NCI-H2227 treated with DMSO at 0.1 percent for 48 hours (cell line): ENCODE results near the gene CHST1.

ENCODE experiments used
- DNase-seq: peaks from one replicate; lab custom pipeline; 2025; lab: John Stamatoyannopoulos, UW

CHST1 gene

GRCh38 chr11:45644981-45645889, 20.2 kb downstream of the CHST1 start:
- no peak for DNase-seq

- DNase-seq, result no peak
These were observed 21.7 kb downstream of the CHST1 start for GRCh38 chr11:45643598-45644260.

- no peak for DNase-seq
These were observed 23.5 kb downstream of the CHST1 start for GRCh38 chr11:45641961-45642360.

- DNase-seq, result no peak
These were observed 27.4 kb downstream of the CHST1 start for GRCh38 chr11:45638051-45638450.

GRCh38 chr11:45635907-45636306, 29.5 kb downstream of the CHST1 start:
- DNase-seq, result no peak

- no peak for DNase-seq
These were observed 39.8 kb downstream of the CHST1 start for GRCh38 chr11:45625611-45626010.

GRCh38 chr11:45624095-45624494, 41.3 kb downstream of the CHST1 start:
- no peak for DNase-seq

GRCh38 chr11:45622861-45623260, 42.6 kb downstream of the CHST1 start:
- no peak for DNase-seq

GRCh38 chr11:45622283-45622682, 43.1 kb downstream of the CHST1 start:
- DNase-seq, result no peak

GRCh38 chr11:45621588-45621987, 43.8 kb downstream of the CHST1 start:
- DNase-seq, result no peak

- no peak for DNase-seq
These were observed 45.2 kb downstream of the CHST1 start for GRCh38 chr11:45620243-45620642.

- no peak for DNase-seq
These were observed 46.5 kb downstream of the CHST1 start for GRCh38 chr11:45618897-45619296.

GRCh38 chr11:45617871-45618601, 47.4 kb downstream of the CHST1 start:
- DNase-seq, result no peak

GRCh38 chr11:45616802-45617549, 48.4 kb downstream of the CHST1 start:
- no peak for DNase-seq

GRCh38 chr11:45615182-45615792, 50.1 kb downstream of the CHST1 start:
- DNase-seq, result no peak

- no peak for DNase-seq
These were observed 51.1 kb downstream of the CHST1 start for GRCh38 chr11:45614196-45614828.

- DNase-seq, result no peak
These were observed 54.8 kb downstream of the CHST1 start for GRCh38 chr11:45610627-45611026.

GRCh38 chr11:45609902-45610301, 55.5 kb downstream of the CHST1 start:
- no peak for DNase-seq

- DNase-seq, result no peak
These were observed 56.1 kb downstream of the CHST1 start for GRCh38 chr11:45609337-45609736.

- DNase-seq, result no peak
These were observed 57.4 kb downstream of the CHST1 start for GRCh38 chr11:45607995-45608394.
